HG03060 (cell line): Measurements from ENCODE around the gene LAMTOR2.

Experiments used
- ATAC-seq: cut with Tn5 transposase; IDR thresholded peaks from one replicate; pipeline ENCODE4 v1.9.1; 2021; ENCODE audit warnings: low read depth, moderate number of reproducible peaks; ENCODE audit not compliant: unreplicated experiment

The LAMTOR2 gene

GRCh38 chr1:156096640-156097391 lies 42.2 kb downstream of the LAMTOR2 start:
- peak; percentile 51 for ATAC-seq

- no peak for ATAC-seq
Measured at GRCh38 chr1:156097499-156098178, 43.1 kb downstream of the LAMTOR2 start.

- no peak for ATAC-seq
Measured at GRCh38 chr1:156098784-156099183, 44.2 kb downstream of the LAMTOR2 start.

- no peak for ATAC-seq
Measured at GRCh38 chr1:156099282-156099681, 44.7 kb downstream of the LAMTOR2 start.

- no peak for ATAC-seq
Measured at GRCh38 chr1:156100205-156100995, 45.8 kb downstream of the LAMTOR2 start.

- ATAC-seq = no peak
Measured at GRCh38 chr1:156101880-156102279, 47.3 kb downstream of the LAMTOR2 start.

- ATAC-seq = no peak
Measured at GRCh38 chr1:156102633-156103511, 48.3 kb downstream of the LAMTOR2 start.

- no peak for ATAC-seq
Measured at GRCh38 chr1:156103521-156103947, 49.0 kb downstream of the LAMTOR2 start.

- ATAC-seq = no peak
Measured at GRCh38 chr1:156104065-156104810, 49.7 kb downstream of the LAMTOR2 start.

- no peak for ATAC-seq
Measured at GRCh38 chr1:156104861-156105832, 50.6 kb downstream of the LAMTOR2 start.

GRCh38 chr1:156106624-156107488 lies 52.3 kb downstream of the LAMTOR2 start:
- peak; percentile 12 for ATAC-seq

GRCh38 chr1:156108057-156108456 lies 53.5 kb downstream of the LAMTOR2 start:
- ATAC-seq = no peak
